Measurements from ENCODE around the gene TRAF3.
A peak's percentile ranks its signal among the peaks of the same experiment; 100 is the strongest.

TRAF3 gene

DNA sequence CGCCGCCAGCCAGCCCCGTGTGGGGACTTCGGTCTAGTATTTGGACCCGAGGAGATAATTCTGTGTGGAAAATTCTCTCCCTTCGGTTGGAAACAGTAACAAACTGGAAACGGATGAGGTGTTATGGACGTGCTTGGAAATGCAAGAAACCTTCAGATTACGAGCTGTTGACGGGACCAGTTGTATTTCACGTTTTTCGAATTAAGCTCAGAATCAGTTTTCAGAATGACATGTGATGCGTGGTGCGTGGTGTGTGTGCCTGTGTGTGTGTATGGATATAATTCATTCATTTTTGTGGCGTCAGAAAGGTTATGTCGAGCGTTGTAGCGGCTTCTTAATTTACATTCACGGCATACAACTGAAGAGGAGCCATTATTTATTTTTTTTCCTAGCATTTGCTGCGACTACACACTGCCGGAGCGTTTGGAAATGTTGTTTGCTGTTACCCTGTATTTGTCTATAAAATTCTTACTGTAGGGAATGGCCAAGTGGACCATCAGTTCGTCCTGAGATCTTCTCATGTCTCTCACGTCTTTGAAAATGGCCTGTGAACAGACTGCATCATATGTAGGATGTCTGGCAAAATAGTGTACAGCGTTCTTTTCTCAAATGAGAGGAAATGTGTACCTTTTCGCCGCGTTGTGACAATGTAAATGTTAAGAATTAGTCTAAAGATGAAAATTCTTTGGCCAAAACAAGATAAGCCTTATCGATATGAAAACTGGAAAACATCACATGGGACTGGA, 1.3 kb downstream of the TRAF3 start:
- DNase-seq = peak; percentile 16

DNA sequence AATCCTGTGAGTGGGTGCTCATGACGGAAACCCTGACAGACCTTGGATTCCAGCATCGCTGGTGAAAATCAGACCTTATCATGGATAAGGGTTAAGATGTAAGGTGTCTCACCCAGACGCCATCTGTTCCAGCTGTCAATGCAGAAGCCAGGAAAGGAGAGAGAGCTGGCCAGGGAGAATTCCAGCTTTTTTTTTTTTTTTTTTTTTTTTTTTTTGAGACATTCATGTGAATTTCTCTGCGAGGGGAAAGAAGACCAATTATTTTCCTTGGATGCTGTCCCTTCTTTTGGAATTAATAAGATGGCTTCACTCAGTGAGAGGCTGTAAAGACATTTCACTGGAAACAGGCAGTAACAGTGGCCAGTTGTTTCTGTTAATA, 1.8 kb downstream of the TRAF3 start:
- no peak for DNase-seq

DNA sequence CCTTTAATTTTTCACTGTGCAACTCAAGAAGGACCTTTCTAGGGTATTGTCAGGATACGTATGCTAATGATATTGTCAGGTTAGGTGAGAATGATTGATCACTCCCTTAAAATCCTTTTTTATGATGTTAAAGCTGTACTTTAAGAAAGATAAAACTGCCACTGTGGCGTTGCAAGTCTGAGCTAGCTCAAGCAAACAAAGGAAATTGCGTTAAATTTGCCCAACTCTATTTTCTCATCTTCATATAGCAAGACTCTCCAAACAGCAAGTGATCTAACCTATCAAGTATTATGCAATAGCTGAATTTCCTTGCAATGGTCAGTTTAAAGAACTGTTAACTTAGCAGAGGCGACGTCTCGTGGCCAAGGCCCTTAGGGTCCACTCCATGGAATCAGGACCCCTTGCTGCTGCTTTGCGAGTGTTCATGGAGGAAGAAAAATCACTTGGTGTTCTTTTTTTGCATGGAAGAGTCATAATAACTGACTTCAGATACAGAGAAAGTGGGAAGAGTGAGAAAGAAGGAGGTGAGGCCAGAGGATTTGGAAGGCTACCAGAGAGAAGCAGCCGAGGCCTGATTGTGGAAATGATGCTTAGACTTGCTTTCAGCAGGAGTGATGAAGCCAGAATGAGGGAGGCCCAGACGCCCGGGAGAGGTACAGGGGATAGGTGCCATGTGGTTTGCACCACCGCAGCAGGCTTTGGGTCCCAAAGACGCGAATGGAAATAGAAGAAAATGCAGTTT, 2.5 kb downstream of the TRAF3 start:
- no peak for DNase-seq

DNA sequence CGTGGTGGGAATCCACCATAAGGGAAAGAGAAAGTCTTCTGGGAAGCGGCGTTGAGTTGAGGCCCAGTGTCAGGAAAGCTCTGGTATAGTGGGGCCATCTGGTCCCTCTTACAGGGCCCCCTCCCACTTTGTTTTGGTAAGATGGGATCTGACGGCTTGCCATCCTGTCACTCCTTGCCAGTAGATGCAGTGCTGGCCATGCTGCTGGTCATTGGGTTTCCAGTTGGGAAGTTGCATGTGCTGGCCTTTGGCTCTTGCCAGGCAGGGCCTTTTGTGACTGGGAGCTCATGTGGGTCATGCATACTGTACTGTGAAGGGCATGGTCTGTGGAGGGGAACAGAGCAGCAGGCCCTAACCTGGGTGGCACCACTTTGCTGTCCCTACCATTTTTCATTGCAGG, 3.8 kb downstream of the TRAF3 start:
- no peak for DNase-seq

DNA sequence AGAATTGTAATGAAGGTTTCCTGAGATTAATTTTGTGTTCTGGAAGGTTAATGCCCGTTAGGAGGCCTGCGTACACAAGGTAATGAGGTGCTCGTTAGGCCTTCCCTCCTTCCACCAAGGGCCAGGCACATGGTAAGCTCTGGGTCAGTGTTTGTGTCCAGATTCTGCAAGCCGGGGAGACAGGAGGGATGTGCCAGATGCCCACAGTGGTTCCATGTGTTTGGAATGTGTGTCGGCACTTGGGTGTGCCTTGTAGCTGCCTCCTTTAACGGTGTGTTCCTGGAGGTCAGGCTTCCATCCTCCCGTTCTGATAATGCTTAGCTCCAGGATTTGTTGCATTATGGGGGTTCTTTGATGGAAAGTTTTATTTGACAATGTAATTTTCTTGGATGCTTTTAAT, 5.7 kb downstream of the TRAF3 start:
- no peak for DNase-seq

DNA sequence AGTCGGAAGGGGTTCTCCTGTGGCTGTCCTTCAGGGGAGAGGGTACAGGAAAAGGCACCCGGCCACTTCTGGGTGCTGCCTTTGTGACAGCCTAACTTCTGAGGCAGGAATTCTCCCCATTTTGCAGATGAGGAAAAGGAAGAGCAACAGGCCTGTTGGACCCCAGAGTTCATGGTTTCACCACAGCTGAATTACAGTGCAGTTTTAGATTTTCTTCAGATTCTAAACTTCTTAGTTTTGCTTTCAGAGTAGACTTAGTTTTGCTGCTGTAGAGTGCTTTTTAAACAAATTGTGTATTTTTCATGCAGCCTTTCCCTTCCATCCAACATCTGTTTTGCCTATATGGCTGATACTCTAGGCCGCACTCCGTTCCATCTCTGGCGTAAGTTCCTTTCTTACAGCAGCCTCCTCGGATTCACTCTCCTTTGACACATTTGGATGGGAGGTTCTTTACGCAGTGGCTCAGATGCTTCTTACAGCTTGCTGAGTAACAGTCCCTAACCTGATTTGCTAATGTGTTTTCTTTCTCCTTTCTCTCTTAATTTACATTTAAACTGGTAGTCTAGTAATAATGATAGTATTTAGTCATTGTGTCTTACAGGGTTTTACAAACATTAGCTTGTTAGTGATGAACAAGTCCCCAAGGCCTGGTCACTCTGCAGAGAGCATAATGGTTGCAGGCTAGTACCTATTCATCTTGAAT, 7.8 kb downstream of the TRAF3 start:
- no peak for DNase-seq

DNA sequence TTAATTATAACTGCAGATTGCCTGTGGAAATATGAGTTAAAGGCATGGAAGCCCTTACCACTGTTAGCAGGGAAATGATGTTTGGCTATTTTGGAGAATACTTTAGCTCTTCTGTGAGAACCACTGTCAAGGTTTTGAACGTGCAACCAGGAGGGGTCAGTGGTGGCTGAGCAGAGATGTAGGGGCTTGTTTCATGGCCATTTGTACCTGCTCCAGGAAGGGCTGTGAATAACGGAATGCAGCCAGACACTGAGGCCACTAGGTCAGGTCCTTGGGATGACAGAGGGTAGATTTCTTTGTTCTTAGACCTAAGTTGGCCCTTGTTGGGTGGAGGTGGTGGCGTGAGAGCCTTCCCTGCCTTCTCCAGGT, 8.3 kb downstream of the TRAF3 start:
- DNase-seq = no peak

DNA sequence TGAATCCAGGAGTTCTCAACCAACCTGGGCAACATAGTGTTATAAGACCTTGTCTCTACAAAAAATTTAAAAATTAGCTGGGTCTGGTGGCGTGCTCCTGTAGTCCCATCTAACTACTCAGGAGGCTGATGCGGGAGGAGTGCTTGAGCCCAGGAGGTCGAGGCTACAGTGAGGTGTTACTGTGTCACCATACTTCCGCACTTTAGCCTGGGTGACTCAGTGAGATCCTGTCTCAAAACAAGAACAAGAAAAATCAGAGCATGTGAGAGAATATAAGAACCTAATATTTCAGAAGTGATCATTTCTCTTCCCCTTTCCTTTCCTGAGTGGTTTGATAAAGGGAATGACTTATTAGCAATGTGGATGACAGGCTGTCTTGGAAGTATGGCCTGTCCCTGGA, 9.5 kb downstream of the TRAF3 start:
- DNase-seq = no peak

DNA sequence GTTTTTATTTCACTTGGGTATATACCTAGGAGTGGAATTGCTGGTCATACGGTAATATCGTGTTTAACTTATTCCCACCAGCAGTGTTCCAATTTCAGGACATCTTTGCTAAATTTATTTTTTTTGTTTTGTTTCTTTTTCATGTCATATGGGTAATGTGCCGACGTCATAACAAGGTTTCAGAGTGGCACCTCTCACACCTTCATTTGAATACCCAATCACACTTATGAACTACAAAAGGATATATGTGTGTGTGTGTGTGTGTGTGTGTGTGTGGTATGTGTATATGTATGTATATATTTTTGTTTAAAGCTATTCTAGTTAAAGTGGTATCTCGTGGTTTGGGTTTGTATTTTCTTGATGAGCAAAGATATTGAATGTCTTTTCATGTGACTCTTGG, 12.1 kb downstream of the TRAF3 start:
- DNase-seq = no peak

DNA sequence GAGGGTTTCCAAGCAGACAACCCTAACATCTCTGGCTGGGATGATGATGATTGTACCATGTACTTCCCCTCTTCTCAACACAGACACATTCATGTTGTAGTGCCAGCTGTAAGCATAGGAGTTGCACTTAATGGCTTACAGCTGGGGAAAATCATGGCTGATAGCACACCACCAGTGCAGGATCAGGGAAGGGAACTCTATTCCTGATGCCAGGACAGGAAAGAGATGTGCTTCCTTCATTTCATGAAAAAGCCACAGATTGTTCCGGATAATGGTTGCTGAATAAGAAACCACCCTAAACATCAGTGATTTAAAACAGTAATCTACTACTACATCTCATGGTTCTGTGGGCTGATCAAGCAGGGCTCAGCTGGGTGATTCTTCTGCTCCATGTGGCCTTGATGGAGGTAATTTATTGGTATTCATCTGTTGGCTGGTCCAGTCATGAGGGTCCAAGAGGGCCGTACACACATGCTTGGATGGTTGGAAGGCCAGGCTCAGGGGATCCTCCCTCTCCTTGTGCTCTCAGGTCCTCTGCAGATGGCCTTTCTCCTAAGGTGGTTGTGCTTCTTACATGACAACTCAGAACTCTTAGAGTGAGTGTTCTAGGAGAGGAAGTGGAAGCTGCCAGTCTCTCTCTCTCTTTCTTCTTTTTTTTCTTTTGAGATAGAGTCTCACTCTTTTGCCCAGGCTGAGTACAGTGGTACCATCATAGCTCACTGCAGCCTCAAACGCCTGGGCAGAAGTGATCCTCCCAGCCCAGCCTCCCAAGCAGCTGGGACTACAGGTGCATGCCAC, 16.5 kb downstream of the TRAF3 start:
- no peak for DNase-seq

DNA sequence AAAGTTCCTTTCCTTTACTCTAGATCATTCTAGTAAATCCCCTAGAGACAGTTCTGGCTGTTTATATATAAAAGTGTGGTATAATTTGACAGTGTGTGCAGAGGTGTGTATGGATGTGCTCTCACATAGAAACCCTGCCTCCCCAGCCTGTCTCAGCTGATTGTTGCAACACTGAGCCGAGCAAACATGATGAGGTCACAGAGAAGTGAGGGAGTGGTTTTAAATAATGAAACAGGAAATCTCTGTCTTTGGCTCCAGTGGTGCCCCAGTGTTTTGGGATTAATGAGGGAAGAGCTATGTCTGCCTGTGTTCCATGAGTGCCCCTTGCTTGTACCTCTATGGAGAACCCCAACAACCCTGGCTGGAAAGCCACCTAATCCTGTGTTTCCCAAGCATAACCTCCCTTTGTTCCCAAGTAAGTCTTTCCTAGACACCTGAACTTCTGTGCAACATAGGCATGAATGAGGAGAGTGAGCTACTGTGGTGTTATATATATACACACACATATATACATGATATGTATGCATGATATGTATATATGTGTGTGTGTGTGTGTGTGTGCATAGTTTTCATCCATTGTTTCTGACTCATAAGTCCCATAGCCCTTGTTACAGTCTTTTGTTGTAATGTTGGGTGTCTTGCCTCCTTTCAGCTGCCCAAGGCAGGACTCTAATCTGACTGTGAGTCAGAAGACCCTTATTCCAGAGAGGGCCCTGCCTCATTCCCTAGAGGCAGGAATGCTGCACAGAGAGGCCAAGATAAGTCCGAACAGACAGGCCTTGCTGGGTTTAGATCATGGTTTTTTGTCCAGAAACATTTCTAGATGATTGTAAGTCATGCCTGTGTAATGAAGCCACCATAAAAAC, 18.0 kb downstream of the TRAF3 start:
- DNase-seq = no peak

DNA sequence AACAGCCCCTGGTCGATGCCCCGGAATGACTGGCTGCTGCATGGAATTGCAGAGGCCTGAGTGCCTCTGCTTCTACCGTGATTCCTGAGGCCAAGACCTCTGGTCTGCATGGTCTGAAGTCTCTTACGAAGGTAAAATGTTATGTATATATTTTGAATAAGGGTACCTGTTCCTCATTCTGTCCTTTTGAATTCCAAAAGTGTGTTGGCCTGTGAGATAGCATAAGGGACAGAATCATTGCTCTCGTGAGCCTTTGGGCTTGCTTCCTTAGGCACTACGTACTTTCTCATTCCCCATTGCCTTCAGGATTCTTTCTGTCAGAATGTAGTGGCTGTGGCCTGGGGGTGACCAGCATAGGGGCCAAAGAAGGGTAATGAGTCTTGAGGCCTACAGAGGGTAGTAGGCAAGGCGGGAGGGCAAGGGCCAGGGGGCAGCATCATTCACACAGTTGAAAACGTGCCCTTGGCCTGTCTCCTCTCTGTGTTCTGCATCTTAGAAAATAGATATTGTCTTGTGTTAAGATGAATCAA, 19.5 kb downstream of the TRAF3 start:
- no peak for DNase-seq

DNA sequence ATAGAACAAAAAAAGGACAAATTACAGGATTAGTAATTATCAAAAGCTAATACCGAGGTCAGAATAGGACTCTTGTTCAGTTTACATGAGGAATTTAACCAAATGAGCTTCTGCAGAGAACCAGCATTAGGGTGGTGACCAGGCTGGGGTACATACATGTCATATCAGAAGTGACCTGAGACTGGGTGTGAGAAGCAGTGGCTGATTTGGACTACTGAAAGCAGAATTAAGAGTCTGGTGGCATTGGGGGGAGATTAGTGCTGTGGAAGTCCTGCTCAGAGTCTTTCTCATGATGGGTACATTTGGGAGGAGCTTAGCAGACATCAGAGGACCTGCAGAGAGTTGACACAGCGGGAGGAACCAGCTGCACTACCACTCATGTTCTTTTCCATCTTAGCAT, 21.7 kb downstream of the TRAF3 start:
- DNase-seq = no peak

DNA sequence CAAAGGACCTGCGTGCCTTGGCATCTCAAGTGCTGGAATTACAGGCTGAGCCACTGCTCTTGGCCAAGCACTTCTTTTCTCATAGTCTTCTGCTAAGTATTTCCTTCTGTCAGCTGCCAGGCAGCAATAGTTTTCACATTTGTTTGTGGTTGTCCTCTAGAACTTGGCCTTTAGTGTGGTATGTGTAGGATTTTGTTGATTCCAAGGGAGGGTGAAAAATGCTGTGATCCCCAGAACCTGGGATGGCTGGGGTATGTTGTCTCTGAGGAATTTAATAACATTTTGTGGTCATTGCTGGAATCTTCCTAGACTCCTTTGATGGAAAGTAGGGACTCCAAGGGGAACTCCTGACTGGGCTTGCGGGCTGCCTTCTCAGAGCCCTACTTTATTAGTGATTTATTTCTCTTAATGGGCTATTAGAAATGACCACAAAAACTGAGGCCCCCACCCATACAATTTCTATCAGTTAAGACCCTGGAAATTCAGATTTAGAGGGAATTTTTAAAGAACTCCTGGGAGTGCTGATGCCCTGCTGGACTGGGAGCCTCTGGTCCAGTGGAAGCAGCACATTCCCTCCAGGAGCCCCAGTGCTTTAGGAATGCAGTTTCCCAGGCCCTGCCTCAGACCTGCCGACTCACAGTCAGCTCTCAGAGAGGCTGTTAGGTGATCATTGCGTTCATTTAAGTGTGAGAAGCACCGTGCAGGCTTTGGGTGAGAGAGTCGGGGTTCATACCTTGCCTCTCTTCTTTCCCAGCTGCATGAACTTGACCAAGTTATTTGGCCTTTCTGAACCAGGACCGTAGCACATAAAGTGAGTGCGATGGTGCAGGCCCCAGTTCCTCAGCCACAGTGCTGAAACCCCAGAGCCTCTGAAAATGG, 22.7 kb downstream of the TRAF3 start:
- no peak for DNase-seq

DNA sequence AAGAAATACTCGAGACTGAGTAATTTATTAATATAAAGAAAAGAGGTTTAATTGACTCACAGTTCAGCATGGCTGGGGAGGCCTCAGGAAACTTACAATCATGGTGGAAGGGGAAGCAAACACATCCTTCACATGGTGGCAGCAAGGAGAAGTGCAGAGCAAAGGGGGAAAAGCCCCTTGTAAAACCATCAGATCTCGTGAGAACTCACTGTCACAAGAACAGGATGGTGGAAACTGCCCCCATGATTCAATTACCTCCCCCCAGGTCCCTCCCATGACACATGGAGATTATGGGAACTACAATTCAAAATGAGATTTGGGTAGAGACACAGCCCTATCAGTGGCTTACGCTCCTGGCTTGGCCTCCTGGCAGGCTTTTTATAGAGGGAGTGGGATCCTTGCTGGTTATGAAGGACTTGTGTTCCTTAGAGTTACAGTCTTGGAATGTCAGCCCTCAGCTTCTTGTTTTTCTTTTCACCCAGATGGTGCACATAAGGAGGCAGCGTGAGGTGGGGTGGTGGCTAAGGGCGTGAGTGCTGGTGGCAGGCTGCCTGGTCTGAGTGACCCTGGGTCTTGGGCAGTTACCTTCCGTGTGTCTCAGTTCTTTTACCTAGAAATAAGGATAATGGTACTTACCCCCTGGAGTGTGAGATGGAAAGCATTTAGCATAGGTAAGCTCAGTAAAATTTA, 25.7 kb downstream of the TRAF3 start:
- no peak for DNase-seq

DNA sequence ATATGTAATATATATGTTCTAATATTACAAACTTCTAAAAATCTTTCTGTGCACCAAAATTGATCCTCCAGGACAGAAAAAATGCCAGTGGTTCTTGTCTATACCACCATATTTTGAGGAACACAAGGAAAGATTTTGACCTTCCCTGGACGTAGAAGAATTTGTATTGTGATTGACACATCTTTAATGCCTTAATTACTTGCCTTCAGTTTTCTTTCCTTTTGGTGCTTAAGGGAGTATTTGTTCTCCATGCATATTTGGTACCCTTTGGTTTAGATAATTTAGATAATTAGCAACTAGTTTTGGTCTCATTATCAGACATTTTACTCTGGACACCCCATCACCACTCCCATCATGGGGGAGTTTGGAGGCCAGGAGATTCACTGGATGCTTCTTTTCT, 27.6 kb downstream of the TRAF3 start:
- DNase-seq = no peak

DNA sequence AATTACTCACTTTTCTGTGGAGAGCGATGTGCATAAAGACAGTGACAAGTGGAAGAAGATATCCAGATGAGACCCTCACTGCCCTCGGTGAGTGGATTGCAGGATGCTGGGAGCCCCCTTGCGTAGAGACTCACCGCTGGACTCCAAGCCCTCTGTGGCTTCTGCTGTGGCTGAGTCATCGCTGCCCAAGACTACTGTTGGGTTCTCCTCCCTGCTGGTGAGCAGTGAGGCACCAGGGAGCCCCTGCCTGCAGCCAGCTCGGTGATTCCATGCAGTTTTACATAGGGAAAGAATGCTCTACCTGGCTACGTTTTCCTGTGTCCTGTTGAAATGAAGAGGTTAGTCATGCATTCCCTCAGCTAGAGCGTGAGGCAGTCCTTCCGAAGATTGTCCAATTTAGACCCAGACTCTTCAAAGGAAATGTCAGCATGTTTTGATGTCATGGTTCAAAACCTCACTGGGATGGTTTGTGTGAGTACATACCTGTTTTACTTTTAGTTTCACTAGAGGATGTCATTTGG, 28.2 kb downstream of the TRAF3 start:
- DNase-seq = no peak

DNA sequence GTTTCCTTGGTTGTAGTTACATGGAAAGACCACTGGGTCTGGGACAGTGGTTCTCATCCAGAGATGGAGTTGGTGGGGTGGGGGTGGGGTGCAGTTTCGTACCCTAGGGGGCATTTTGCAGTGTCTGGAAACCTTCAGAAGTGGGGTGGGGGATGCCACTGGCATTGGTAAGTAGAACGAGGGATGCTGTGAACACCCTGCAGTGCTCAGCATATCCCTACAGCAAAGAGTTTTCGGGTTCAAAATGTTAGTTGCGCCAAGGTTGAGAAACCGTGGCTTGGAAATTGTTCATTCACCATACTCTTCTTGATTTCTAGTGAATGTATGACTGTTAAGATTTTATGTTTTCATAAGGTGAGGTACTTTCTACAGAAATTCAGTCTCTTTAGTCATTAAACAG, 28.7 kb downstream of the TRAF3 start:
- DNase-seq = no peak

DNA sequence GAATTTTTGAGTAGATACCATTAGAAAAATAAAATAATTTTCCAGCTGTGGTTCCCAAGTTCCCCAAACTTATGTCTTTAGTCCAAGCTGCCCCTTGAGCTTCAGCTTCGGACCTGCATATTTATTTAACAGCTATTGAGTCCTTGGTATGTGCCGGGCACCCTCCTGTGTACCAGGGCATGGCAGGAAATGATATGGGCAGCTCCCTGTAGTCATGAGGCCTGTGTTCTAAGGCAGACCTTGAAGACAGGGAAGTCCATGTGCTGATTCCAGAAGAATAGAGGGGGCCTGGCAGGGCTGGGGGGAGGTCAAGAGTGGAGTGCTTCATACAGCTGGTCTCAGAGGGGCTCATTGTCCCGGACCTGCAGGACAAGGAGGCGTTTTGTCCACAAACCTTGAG, 29.2 kb downstream of the TRAF3 start:
- no peak for DNase-seq

DNA sequence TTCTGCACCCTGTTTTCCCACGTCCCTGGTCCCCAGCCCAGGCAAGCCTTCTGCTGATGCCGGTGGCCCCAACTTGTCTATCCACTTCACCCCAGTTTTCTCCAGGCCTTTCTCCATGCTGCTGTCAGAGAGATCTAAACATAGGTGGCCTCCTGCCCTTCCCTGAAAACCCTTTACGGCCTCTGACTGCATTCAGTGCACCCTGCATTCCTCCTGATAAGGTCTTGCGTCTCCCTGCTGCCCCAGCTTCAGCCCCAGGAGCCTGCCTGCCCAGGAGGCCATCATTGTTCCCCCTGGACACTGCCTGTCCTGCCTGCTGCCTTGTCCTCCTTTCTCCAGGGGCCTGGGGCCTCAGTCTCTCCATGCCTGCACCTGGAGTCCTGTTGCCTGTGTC, 29.8 kb downstream of the TRAF3 start:
- no peak for DNase-seq
